ENCODE results near the gene SLC35A4.
"Not testable (repeated sequence)": the region's sequence is repeated elsewhere in the genome, so short reads cannot be mapped to it uniquely, and the experiment has no call there.

Gene SLC35A4

GRCh38 chr5:140591747-140592372 is 27.2 kb downstream of the SLC35A4 start:
- no peak for DNase-seq

GRCh38 chr5:140593070-140593469 is 28.4 kb downstream of the SLC35A4 start:
- DNase-seq = not testable (repeated sequence)

GRCh38 chr5:140594169-140594568 is 29.5 kb downstream of the SLC35A4 start:
- DNase-seq = no peak

GRCh38 chr5:140595538-140596300 is 31.1 kb downstream of the SLC35A4 start:
- no peak for DNase-seq

- no peak for DNase-seq
These were observed 31.7 kb downstream of the SLC35A4 start for GRCh38 chr5:140596321-140596741.

GRCh38 chr5:140598836-140599235 is 34.2 kb downstream of the SLC35A4 start:
- no peak for DNase-seq

GRCh38 chr5:140600096-140600495 is 35.5 kb downstream of the SLC35A4 start:
- DNase-seq = no peak

GRCh38 chr5:140602147-140602546 is 37.5 kb downstream of the SLC35A4 start:
- DNase-seq = no peak

- not testable (repeated sequence) for DNase-seq
These were observed 38.7 kb downstream of the SLC35A4 start for GRCh38 chr5:140603446-140603698.

GRCh38 chr5:140603734-140604133 is 39.1 kb downstream of the SLC35A4 start:
- DNase-seq = no peak

GRCh38 chr5:140605879-140606278 is 41.3 kb downstream of the SLC35A4 start:
- no peak for DNase-seq

GRCh38 chr5:140607031-140607430 is 42.4 kb downstream of the SLC35A4 start:
- DNase-seq = no peak

- DNase-seq = no peak
These were observed 44.1 kb downstream of the SLC35A4 start for GRCh38 chr5:140608722-140609121.

GRCh38 chr5:140609126-140609525 is 44.5 kb downstream of the SLC35A4 start:
- DNase-seq = no peak

- DNase-seq = no peak
These were observed 46.4 kb downstream of the SLC35A4 start for GRCh38 chr5:140611020-140611521.

Data from NCI-H2081 treated with DMSO at 0.1 percent for 48 hours (cell line).